HG03575 (cell line): ENCODE results near the gene PSMA7.

ENCODE experiments used
- ATAC-seq: cut with Tn5 transposase; IDR thresholded peaks from one replicate; pipeline ENCODE4 v1.9.1; 2021; ENCODE audit not compliant: unreplicated experiment, insufficient number of reproducible peaks, low FRiP score; ENCODE audit errors: extremely low read depth

The PSMA7 gene

DNA sequence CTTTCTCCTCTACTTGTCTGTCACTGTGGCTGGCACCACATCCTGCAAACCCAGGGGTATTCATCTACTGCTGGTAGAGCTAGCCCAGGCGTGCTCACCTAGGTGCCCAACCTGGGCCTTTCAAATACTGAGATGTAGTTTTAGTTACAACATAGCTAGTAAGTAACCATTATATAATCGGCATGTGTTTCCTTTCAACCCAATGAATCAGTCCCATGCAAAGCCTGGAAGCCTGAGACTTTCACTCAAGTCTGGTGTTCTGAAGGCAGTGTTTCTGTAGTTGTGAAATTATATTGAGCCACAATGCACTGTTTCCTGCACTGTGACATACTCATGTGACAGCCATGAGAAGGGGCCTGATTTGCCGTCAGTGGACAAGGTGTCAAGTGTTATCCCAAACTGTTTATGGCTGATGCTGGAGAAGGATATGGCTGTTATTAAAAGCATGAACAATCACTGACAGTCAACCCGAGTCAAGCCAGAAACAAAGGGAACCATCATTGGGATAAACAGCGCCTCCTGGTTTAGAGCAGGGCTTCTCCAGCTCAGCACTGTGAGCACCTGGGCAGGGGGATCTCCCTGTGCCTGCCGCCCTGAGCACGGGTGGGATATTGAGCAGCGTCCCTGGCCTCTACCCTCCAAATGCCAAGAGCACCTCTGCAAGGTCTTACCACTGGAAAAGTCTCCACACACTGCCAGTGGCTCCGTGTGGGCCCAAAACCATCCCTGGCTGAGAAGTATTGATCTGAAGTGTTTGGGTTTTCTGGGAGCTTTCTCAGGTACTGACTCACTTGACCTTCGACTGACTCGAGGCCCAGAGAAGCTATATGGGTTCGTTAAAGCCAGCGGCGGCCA lies 1.6 kb downstream of the PSMA7 start:
- no peak for ATAC-seq

- ATAC-seq: no peak
These were observed 2.2 kb downstream of the PSMA7 start for GRCh38 chr20:62141043-62141396.

- ATAC-seq: no peak
These were observed 3.6 kb downstream of the PSMA7 start for GRCh38 chr20:62139636-62140035.

- no peak for ATAC-seq
These were observed 4.3 kb downstream of the PSMA7 start for GRCh38 chr20:62138912-62139311.

- ATAC-seq: no peak
These were observed 5.0 kb downstream of the PSMA7 start for GRCh38 chr20:62138204-62138543.

DNA sequence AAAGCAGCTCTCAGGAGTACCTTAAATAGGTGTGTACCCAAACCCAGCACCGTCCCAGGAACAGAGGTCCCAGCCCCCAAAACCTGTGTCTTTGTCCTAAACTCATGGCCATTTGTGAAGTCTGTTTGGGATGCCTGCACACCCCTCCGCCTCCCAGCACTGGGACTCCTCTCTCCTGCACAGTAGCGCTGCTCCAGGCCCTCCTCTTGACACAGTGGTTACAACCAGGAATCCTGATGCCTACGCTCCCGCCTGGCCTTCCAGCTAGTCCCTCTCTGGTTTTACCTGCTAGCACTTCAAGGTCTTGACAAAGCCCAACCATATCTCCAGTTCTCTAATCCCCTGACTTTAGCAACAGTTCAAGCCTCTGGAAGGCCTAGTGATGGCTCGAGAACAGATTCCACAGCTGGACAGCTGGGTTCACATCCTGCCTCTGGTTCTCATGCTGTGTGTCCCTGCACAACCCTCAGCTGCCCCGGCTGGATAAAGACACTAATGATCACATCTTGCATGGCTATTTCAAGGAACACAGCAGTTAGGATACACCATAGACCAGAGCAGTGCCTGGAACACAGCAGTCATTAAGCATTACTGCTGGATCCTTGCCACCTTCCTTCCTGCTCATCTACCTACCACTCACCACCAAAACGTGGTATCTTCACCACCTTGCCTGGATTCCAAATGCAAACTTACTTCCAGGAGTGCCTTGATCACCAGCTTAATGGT lies 5.6 kb downstream of the PSMA7 start:
- ATAC-seq: no peak

DNA sequence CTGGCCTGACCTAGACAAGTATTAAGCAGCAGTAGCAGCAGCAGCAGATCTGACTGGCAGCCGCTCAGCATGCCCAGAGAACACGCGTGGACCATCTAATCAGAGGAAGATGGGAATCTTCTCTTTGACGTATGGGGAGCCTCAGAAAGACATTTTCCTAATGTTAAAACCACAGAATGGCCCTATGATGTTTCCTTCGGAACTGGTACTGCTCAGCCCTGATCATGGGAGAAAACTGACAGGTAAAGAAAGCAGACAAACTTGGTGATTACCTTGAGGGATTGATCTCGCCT lies 6.2 kb downstream of the PSMA7 start:
- ATAC-seq: no peak

- ATAC-seq: no peak
These were observed 6.7 kb downstream of the PSMA7 start for GRCh38 chr20:62136283-62137091.

- ATAC-seq: no peak
These were observed 7.5 kb downstream of the PSMA7 start for GRCh38 chr20:62135573-62136266.

DNA sequence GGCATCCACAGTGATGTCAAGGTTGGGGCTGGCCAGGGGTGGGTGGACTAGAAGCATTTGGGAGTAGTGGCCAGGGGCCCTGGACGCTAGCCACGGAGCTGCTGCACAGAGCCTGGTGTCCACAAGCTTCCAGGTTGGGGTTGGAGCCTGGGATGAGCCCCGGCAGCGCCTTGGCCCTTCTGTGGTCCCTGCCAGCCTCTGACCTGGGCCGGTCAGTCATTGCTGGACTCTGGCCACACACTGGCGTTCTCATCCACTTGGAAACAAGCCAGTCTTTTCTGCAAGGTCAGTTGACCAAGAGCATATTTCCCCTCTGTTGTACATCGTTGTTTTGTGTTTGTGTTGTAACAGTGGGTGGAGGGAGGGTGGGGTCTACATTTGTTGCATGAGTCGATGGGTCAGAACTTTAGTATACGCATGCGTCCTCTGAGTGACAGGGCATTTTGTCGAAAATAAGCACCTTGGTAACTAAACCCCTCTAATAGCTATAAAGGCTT lies 8.4 kb downstream of the PSMA7 start:
- no peak for ATAC-seq

- ATAC-seq: no peak
These were observed 9.3 kb downstream of the PSMA7 start for GRCh38 chr20:62133864-62134263.

GRCh38 chr20:62133051-62133845 lies 9.9 kb downstream of the PSMA7 start:
- no peak for ATAC-seq

GRCh38 chr20:62132421-62132820 lies 10.8 kb downstream of the PSMA7 start:
- ATAC-seq: no peak

DNA sequence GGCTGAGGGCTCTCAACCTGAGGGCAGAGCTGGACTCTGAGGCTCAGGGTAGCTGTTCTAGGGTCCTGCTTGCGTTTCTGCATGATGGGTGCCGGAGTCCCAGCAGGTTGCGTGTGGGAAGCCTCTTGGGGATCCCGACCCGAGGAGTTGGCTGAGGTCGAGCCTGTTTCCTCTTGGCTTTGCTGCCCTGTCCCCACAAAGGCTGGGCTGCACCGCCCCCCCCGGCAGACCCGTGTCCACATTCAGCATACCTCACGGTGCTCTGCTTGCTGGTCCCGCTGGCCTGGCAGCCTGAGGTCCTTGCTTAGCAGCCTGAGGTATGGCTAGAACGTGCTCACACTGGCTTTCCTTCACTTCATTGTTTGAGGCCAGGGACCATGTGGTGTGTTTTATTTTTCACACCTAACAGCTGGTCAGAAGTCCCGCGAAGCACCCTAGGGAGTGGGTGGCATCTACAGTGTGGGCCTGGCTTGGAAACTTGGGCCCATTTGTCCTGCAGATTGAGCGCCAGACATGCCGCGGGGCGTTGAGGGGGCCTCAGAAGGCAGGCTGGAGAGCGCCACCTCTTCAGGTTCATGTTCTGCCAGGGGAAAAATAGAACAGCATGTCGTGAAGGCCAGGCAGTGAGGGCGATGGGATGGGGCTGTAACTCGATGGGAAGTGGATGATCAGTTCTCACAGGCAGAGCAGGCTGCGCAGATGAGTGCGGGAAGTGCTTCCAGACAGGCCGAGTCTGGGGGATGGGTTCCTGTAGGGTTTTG lies 11.5 kb downstream of the PSMA7 start:
- no peak for ATAC-seq

DNA sequence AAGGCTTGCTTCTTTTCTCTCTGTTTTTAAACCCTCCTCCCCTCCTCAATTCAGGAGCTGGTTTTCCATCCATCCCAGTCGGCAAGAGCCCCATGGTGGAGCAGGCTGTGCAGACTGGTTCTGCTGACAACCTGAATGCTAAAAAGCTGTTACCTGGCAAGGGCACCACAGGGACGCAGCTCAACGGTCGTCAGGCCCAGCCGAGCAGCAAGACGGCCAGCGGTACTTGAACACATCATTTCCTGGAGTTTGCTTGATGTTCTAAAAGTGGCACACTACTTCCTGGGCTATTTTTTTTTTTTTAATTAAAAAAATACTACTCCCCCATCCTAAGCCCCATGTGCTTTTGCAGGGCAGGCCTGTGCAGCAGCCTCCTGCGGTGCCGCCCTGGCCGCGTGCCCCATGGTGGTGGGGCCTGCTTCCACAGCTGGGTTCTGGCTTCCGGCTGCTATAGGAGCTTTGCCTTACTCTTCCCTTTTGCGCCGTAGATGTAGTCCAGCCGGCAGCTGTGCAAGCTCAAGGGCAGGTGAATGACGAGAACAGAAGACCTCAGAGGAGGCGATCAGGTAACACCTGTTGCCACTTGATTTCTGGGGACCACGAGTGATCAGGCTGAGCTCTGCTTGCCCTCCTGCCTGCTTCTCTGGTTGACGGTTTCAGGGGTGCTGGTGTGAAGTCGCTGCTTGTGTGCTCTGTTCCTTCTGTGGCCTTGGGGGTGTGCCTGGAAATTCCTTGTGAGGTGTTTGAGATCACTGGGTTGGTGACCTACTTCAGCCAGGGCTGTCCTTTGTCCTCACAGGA lies 13.3 kb downstream of the PSMA7 start:
- no peak for ATAC-seq

DNA sequence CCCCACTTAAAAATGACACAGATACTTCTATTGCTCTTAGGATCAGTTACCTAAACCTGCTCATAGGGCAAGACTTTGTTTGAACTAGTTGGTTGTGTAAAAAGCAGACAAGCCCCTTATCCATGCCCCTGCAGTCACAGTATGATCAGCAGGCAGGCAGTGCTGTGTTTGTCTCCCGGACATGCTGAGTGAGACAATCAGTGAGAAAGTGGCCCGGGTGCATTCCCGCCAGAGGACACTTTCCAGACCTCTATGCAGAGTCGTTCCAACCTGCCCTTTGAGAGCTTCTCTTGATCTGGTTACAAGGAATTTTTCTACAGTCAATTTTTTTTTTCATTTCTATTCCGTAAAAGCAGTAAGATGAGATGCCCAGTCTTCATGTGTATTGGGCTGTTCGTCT lies 14.7 kb downstream of the PSMA7 start:
- no peak for ATAC-seq

DNA sequence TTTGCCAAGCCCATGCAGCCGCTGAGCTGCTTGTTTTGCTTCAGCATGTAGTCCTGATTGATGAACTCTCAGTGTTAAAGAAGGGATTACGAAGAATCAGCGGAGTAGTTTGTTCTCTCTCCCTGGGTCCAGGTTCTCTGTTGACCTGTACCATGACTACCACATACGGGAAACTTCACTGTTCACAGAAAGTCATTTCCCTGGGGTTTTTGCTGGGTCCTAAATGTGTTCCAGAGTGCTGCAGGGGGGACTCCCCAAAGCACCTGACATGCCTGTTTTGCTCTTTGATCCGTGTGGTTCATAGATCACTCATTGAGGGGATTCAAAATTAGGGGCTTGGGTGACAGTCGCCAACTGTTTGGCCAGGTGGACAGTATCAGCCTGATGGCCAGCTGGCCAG lies 15.4 kb downstream of the PSMA7 start:
- no peak for ATAC-seq
